HG03460 (cell line): Measurements from ENCODE around the gene SRGAP2B.
"Not testable (repeated sequence)": the region's sequence is repeated elsewhere in the genome, so short reads cannot be mapped to it uniquely, and the experiment has no call there.

Source experiments
- ATAC-seq: cut with Tn5 transposase; IDR thresholded peaks from one replicate; pipeline ENCODE4 v1.9.1; 2021; ENCODE audit not compliant: unreplicated experiment

Gene SRGAP2B

GRCh38 chr1:145000074-145000742, 94.9 kb downstream of the SRGAP2B start:
- not testable (repeated sequence) for ATAC-seq

GRCh38 chr1:144998981-144999273, 96.2 kb downstream of the SRGAP2B start:
- not testable (repeated sequence) for ATAC-seq

- ATAC-seq: not testable (repeated sequence)
Measured at GRCh38 chr1:144998134-144998980, 96.8 kb downstream of the SRGAP2B start.

- not testable (repeated sequence) for ATAC-seq
Measured at GRCh38 chr1:144995833-144996410, 99.2 kb downstream of the SRGAP2B start.

GRCh38 chr1:144992915-144993314, 102.2 kb downstream of the SRGAP2B start:
- not testable (repeated sequence) for ATAC-seq

- ATAC-seq: not testable (repeated sequence)
Measured at GRCh38 chr1:144990611-144991010, 104.5 kb downstream of the SRGAP2B start.

GRCh38 chr1:144987131-144987530, 108.0 kb downstream of the SRGAP2B start:
- not testable (repeated sequence) for ATAC-seq

- ATAC-seq: not testable (repeated sequence)
Measured at GRCh38 chr1:144986171-144986860, 108.8 kb downstream of the SRGAP2B start.

- ATAC-seq: not testable (repeated sequence)
Measured at GRCh38 chr1:144985550-144986170, 109.5 kb downstream of the SRGAP2B start.

GRCh38 chr1:144982802-144983525, 112.2 kb downstream of the SRGAP2B start:
- not testable (repeated sequence) for ATAC-seq

- not testable (repeated sequence) for ATAC-seq
Measured at GRCh38 chr1:144981157-144981556, 114.0 kb downstream of the SRGAP2B start.

- not testable (repeated sequence) for ATAC-seq
Measured at GRCh38 chr1:144979960-144980595, 115.0 kb downstream of the SRGAP2B start.

- ATAC-seq: not testable (repeated sequence)
Measured at GRCh38 chr1:144977856-144978255, 117.3 kb downstream of the SRGAP2B start.

- not testable (repeated sequence) for ATAC-seq
Measured at GRCh38 chr1:144971936-144972335, 123.2 kb downstream of the SRGAP2B start.

- ATAC-seq: not testable (repeated sequence)
Measured at GRCh38 chr1:144966488-144966887, 128.6 kb downstream of the SRGAP2B start.

GRCh38 chr1:144964765-144965164, 130.4 kb downstream of the SRGAP2B start:
- not testable (repeated sequence) for ATAC-seq

GRCh38 chr1:144964186-144964585, 130.9 kb downstream of the SRGAP2B start:
- ATAC-seq: not testable (repeated sequence)

- ATAC-seq: not testable (repeated sequence)
Measured at GRCh38 chr1:144963571-144963970, 131.6 kb downstream of the SRGAP2B start.
